GM12874 (cell line): ENCODE results near the gene GSTA2.

ENCODE experiments used
- CTCF ChIP-seq: IDR thresholded peaks from 2 replicates; pipeline ENCODE4 v1.5.1; 2011; ENCODE audit warnings: low read depth, mild to moderate bottlenecking, control low read depth, low read length, moderate library complexity; ENCODE audit not compliant: insufficient read depth

The GSTA2 gene

DNA sequence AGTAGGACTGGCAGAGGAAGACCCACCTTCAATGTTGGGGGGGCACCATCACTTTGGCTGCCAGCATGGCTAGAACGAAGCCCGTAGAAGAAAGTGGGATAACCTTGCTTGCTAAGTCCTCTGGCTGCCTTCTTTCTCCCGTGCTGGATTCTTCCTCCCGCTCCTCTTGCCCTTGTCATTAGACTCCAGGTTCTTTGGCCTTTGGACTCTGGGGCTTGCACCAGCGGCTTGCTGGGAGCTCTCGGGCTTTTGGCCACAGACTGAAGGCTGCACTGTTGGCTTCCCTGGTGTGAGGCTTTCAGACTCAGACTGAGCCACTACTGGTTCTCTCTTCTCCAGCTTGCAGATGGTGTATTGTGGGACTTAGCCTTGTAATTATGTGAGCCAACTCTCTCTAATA lies 28.2 kb downstream of the GSTA2 start:
- no peak for TF ChIP-seq CTCF

DNA sequence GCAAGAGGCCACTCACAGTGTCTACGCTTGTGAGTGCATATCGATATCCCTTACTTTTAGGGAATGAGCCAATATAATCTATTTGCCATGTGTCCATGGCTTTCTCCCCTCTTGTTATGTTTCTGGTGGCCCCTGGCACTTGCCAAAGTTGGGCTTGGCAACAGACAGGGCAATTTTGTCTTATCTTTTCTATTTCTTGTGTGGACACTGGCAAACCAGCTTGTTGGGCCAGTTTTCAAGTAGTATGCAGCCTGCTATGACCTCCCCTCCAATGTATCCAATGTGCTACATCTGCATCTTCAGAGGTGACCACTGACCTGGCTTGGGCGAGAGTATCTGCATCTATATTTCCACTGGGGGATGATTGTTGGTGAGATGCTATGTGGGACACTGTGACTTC lies 29.2 kb downstream of the GSTA2 start:
- no peak for TF ChIP-seq CTCF

GRCh38 chr6:52733172-52733571 lies 30.1 kb downstream of the GSTA2 start:
- no peak for TF ChIP-seq CTCF

DNA sequence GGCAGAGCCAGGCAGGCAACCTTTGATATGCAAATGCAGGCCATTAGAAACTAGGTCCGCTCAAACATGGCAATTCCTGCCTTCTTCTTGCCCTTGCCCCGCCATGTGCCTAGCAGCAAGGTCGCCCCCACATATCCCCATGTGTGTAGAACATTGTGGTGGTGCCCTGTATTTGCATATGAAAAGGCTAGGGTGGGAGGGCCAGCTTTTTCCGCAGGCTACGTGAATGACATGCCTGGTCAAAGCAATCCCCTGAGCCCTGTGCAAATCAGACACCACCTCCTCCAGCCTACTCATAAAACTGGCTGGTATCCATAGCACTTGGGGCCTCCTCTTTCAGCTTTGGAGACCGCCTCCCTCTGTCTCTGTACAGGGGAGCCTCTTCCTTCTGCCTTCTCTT lies 31.6 kb downstream of the GSTA2 start:
- no peak for TF ChIP-seq CTCF

DNA sequence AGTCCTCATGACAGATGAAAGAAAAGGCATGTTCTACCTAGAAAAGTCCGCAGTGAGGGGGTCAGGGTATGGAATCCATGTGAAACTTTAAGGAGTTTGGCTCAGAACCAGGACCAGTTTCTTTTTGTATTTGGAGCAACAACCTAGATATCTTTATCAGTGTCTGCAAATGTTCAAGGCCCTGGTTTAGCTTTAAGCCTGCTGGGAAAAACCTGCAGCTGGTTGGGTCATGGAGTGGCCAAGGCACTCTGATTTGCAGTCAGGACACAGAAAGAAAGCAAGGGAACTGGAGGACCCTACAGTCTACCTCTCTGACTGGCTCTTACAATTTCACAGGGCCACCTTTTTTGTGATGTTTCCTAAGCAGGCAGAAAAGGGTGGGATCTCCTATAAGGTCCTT lies 33.7 kb downstream of the GSTA2 start:
- TF ChIP-seq CTCF = no peak

DNA sequence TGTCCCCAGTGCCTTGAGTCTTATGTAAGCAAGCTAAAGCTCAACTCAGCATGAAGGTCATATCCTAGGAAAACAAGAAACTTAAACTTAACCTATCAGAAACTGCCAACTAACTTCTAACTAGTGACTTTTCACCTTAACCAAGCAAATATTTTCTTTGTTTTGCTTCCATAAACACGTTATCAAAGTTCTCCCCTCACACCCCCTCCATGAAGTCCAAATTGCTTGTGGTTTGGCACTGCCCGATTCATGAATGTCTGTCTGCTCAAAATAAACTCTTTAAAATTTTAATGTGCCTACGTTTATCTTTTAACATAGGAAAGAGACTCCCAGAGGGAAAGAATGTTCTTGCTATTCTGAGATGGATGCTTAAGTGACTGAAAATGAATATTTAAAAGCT lies 34.9 kb downstream of the GSTA2 start:
- TF ChIP-seq CTCF = no peak

DNA sequence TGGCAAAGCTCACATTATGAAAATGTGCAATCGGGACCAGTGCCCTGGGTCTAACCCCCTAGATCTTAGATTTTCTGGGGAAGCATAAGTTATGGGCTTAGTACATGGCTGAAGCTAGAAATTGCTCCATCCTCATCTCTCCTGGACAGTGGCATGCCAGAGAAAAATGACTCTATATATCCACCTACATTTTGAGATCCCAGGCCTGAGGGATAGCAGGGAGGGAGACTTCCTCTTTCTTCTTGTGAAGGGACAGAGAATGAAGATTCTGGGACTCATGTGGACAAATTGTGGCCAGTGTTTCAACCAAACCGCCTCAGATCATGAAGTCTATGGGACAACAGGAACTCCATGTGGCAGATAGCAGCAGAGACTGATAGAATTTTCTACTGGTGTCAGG lies 35.4 kb downstream of the GSTA2 start:
- no peak for TF ChIP-seq CTCF
